GM12878 (cell line): ENCODE data around the gene SNAP47. TPM values are rescaled to one million over a fixed set of nuclear protein-coding genes. Genes with fewer than 3 reads are reported as not detected.

Experiments
- ATAC-seq: fragments of 200-7000 bp; cut with Tn5 transposase; 3 replicates; pipeline ENCODE4 v1.9.1; 2020; ENCODE audit warnings: mild to moderate bottlenecking, moderate library complexity
- BruUV-seq: library from RNA; stranded (reverse); fragments of 400-500 nt; replicated peaks from 2 replicates; lab custom pipeline; 2021; lab: Mats Ljungman, UMichigan
- CTCF ChIA-PET: fragments of 300-600 bp; sonication (Branson Sonifier 250); formaldehyde crosslinking; extraction: SDS; loops from one replicate; lab custom pipeline; 2021; ENCODE audit warnings: inconsistent platforms; lab: Yijun Ruan, JAX
- POLR2A ChIA-PET: fragments of 350-600 bp; formaldehyde crosslinking; extraction: SDS; loops from one replicate; lab custom pipeline; 2021; ENCODE audit warnings: inconsistent platforms; lab: Charles Lee
- RAD21 ChIA-PET: fragments of 300-600 bp; sonication (Branson Sonifier 250); formaldehyde crosslinking; loops from one replicate; lab custom pipeline; 2023; ENCODE audit warnings: antibody characterized with exemption; ENCODE audit not compliant: unreplicated experiment; lab: Charles Lee
- SMC1A ChIA-PET: fragments of 300-600 bp; sonication (Branson Sonifier 250); formaldehyde crosslinking; loops from one replicate; lab custom pipeline; 2023; ENCODE audit not compliant: unreplicated experiment, uncharacterized antibody; lab: Charles Lee
- DNase-seq: peaks from one replicate; pipeline ENCODE4 v3.0.0-alpha.2; 2011; ENCODE audit warnings: low read depth, low spot score
- FAIRE-seq: peaks from 3 replicates; lab custom pipeline; 2011; peaks lifted over from hg19 to GRCh38; lab: Jason Lieb, UNC
- H2AFZ ChIP-seq: 2 replicates; pipeline ENCODE4 v1.6.0; 2011; ENCODE audit warnings: low read depth, low read length, control low read depth; ENCODE audit not compliant: control insufficient read depth
- H3K27ac ChIP-seq: 2 replicates; pipeline ENCODE4 v1.5.1; 2011; ENCODE audit warnings: control low read depth; ENCODE audit not compliant: control insufficient read depth, insufficient read depth
- H3K27me3 ChIP-seq, 2 experiments: replicated peaks in 1 of 2; 2 replicates each; pipeline versions ENCODE4 v1.6.0 to v1.6.1; 2011; ENCODE audit warnings: low read length in 1 of 2; ENCODE audit not compliant: control insufficient read depth in 2 of 2, insufficient read depth in 2 of 2
- H3K36me3 ChIP-seq, 2 experiments: 2 replicates each; pipeline ENCODE4 v1.5.1; 2011; ENCODE audit warnings: low read length in 1 of 2; ENCODE audit not compliant: control insufficient read depth in 2 of 2, insufficient read depth in 2 of 2
- H3K4me1 ChIP-seq: 2 replicates; pipeline ENCODE4 v1.6.1; 2011; ENCODE audit warnings: mild to moderate bottlenecking, low read length, moderate library complexity, mixed read lengths; ENCODE audit not compliant: control insufficient read depth, insufficient read depth
- H3K4me2 ChIP-seq: 2 replicates; pipeline ENCODE4 v1.6.0; 2011; ENCODE audit warnings: control low read depth; ENCODE audit not compliant: control insufficient read depth, insufficient read depth
- H3K4me3 ChIP-seq: fragments of 200-600 bp; sonication (generic); 2 replicates; pipeline ENCODE4 v1.5.1; 2016
- H3K79me2 ChIP-seq: 2 replicates; pipeline ENCODE4 v1.6.0; 2011; ENCODE audit warnings: low read length; ENCODE audit not compliant: control insufficient read depth, insufficient read depth
- H3K9ac ChIP-seq: 2 replicates; pipeline ENCODE4 v1.8.0; 2011; ENCODE audit warnings: low read length, control low read depth, mixed read lengths; ENCODE audit not compliant: control insufficient read depth, insufficient read depth
- H3K9me3 ChIP-seq: replicated peaks from 3 replicates; pipeline ENCODE4 v1.5.1; 2011; ENCODE audit warnings: mild to moderate bottlenecking, low read length; ENCODE audit not compliant: control insufficient read depth, insufficient read depth
- H4K20me1 ChIP-seq: 2 replicates; pipeline ENCODE4 v1.6.0; 2011; ENCODE audit not compliant: control insufficient read depth, insufficient read depth
- ATF7 ChIP-seq: fragments of 450-650 bp; IDR thresholded peaks from 2 replicates; pipeline ENCODE4 v1.6.1; 2016; ENCODE audit warnings: low read depth, mild to moderate bottlenecking
- E4F1 ChIP-seq: fragments of 450-650 bp; IDR thresholded peaks from 2 replicates; pipeline ENCODE4 v1.6.1; 2018; ENCODE audit warnings: borderline replicate concordance, mild to moderate bottlenecking; ENCODE audit not compliant: partially characterized antibody
- EZH2 ChIP-seq: IDR thresholded peaks from 2 replicates; pipeline ENCODE4 v1.6.1; 2012; ENCODE audit warnings: low read depth, mild to moderate bottlenecking, control low read depth, inconsistent platforms, low read length, borderline replicate concordance; ENCODE audit not compliant: control insufficient read depth
- GABPA ChIP-seq: IDR thresholded peaks from 2 replicates; pipeline ENCODE4 v1.6.1; 2014; ENCODE audit warnings: antibody characterized with exemption, low read depth, mild to moderate bottlenecking, inconsistent platforms
- JUNB ChIP-seq: IDR thresholded peaks from 2 replicates; pipeline ENCODE4 v1.6.1; 2016; ENCODE audit warnings: antibody characterized with exemption, mild to moderate bottlenecking
- NFXL1 ChIP-seq: fragments of 450-650 bp; IDR thresholded peaks from 2 replicates; pipeline ENCODE4 v1.6.1; 2017; ENCODE audit warnings: antibody characterized with exemption, mild to moderate bottlenecking, borderline replicate concordance
- POU2F2 ChIP-seq: IDR thresholded peaks from 3 replicates; pipeline ENCODE4 v1.6.1; 2011; ENCODE audit warnings: low read depth, mild to moderate bottlenecking, low read length, borderline replicate concordance
- ZNF274 ChIP-seq: IDR thresholded peaks from one replicate; pipeline ENCODE4 v1.8.0; 2011; ENCODE audit not compliant: insufficient read length, insufficient read depth
- WGBS: methylation state at CpG from one replicate; pipeline ENCODE4 v1.1.6; 2016; ENCODE audit warnings: low lambda C conversion rate; ENCODE audit not compliant: insufficient replicate concordance, insufficient coverage; ENCODE audit errors: missing lambda C conversion rate; 5-methylcytosine and 5-hydroxymethylcytosine counted together
- in situ Hi-C: fragments of 300-500 bp; cut with MboI; formaldehyde crosslinking; loops from 9 replicates; pipeline ENCODE4 v1.14.3; 2018; ENCODE audit warnings: mixed read lengths
- intact Hi-C: fragments of 100-400 bp; cut with micrococcal nuclease; formaldehyde crosslinking; loops from one replicate; pipeline ENCODE4 v1.14.2; 2022; ENCODE audit not compliant: unreplicated experiment
- polyA plus RNA-seq, 11 experiments: library from polyadenylated mRNA; depleted of rRNA in 4 of 11; unstranded in 6 of 11; stranded (reverse) in 5 of 11; fragments of >200 nt; fragmentation: Nextera tagmentation in 4 of 11; fragmentation: Illumina TruSeq in 1 of 11; extraction: Ambion mirVana in 4 of 11; extraction: Trizol in 1 of 11; gene quantifications; 1 replicate in 1 of 11; 2 replicates in 10 of 11; pipeline versions ENCODE4 v1.2.1 to v1.2.3, GENCODE V29; 2011 to 2016; ENCODE audit warnings: inconsistent platforms in 2 of 11, missing spikeins in 2 of 11, low read depth in 1 of 11
- total RNA-seq, 4 experiments: library from RNA; depleted of rRNA in 3 of 4; stranded (reverse); fragments of >200 nt in 3 of 4; fragmentation: Illumina TruSeq in 1 of 4; extraction: Trizol in 1 of 4; gene quantifications; 2 replicates each; pipeline versions ENCODE4 v1.2.1 to v1.2.3, GENCODE V29; 2013 to 2021
- TF ChIP-seq, protein P1 (sequence below): IDR thresholded peaks from 2 replicates; pipeline ENCODE4 v1.6.1; 2012; ENCODE audit warnings: low read depth, low read length, improper control_type of control experiment
- TF ChIP-seq, protein P2 (sequence below): fragments of 450-650 bp; IDR thresholded peaks from 2 replicates; pipeline ENCODE4 v1.6.1; 2014; ENCODE audit warnings: mild to moderate bottlenecking
- TF ChIP-seq, protein P3 (sequence below): fragments of 450-650 bp; formaldehyde crosslinking; IDR thresholded peaks from 2 replicates; pipeline ENCODE4 v1.4.0; 2020; ENCODE audit warnings: mild to moderate bottlenecking, moderate library complexity
- TF ChIP-seq, protein P4 (sequence below): IDR thresholded peaks from 2 replicates; pipeline ENCODE4 v1.6.1; 2011; ENCODE audit warnings: low read depth, mild to moderate bottlenecking, low read length, moderate library complexity, borderline replicate concordance; ENCODE audit errors: extremely low read depth

SNAP47 gene
- total and polyA plus RNA-seq, 10 of the 15 experiments (the other 5 are each of a cell fraction or from before 2014, with no cell fraction given), result 1.3 to 39.6 (median 25.2) TPM

DNA sequence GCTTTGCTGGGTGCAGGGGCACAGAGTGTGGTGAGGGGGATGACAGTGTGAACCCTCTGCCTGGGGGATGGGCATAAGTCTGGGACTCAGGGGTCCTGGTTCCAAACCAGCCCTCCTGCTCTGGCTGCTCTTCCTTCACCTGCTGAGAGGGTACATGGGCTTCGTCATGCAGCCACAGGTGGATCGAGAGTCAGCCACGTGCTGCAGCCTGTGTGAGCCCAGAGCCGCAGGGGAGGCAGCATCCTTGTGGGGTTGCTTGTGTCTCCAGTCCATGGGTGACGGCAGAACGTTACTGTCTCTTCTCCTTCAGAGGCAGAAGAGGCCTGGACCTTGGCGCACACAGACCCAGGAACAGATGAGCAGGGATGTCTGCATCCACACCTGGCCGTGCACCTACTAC is 12.1 kb downstream of the SNAP47 start:
- H3K79me2 ChIP-seq, result no peaks in the 10 kb centered on the region
- peaks cover 6 to 8% of the 10 kb centered on the region in 2 experiments; a peak in 3 of 4 replicates for H3K36me3 ChIP-seq
- ATAC-seq, result no peak
- CTCF ChIA-PET, result no interaction called here
- no peaks in the 10 kb centered on the region for H3K4me1 ChIP-seq
- FAIRE-seq, result no peak
- no peaks in the 10 kb centered on the region for H4K20me1 ChIP-seq
- SMC1A ChIA-PET, result no interaction called here
- H3K4me2 ChIP-seq, result no peak overlapping the region
- H3K9me3 ChIP-seq, result no peaks in the 10 kb centered on the region
- intact Hi-C loops, result no loop called here
- no peak overlapping the region for H3K27ac ChIP-seq
- DNase-seq, result no peak
- no peak overlapping the region for H3K9ac ChIP-seq
- H3K27me3 ChIP-seq, result no peaks in the 10 kb centered on the region
- in situ Hi-C loops, result no loop called here
- H3K4me3 ChIP-seq, result no peak overlapping the region
- POLR2A ChIA-PET, result no interaction called here
- no peak overlapping the region for H2AFZ ChIP-seq
- over 99% methylated on average over 8 of the region's 8 CpGs for WGBS
- RAD21 ChIA-PET, result no interaction called here
- no TSS peak for BruUV-seq
- TF ChIP-seq, protein P1, sequence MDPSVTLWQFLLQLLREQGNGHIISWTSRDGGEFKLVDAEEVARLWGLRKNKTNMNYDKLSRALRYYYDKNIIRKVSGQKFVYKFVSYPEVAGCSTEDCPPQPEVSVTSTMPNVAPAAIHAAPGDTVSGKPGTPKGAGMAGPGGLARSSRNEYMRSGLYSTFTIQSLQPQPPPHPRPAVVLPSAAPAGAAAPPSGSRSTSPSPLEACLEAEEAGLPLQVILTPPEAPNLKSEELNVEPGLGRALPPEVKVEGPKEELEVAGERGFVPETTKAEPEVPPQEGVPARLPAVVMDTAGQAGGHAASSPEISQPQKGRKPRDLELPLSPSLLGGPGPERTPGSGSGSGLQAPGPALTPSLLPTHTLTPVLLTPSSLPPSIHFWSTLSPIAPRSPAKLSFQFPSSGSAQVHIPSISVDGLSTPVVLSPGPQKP, result no peak
- TF ChIP-seq ZNF274, result no peak
- no peak for TF ChIP-seq ATF7
- TF ChIP-seq EZH2, result no peak
- TF ChIP-seq, protein P2, sequence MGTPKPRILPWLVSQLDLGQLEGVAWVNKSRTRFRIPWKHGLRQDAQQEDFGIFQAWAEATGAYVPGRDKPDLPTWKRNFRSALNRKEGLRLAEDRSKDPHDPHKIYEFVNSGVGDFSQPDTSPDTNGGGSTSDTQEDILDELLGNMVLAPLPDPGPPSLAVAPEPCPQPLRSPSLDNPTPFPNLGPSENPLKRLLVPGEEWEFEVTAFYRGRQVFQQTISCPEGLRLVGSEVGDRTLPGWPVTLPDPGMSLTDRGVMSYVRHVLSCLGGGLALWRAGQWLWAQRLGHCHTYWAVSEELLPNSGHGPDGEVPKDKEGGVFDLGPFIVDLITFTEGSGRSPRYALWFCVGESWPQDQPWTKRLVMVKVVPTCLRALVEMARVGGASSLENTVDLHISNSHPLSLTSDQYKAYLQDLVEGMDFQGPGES, result no peak
- TF ChIP-seq NFXL1, result no peak
- no peak for TF ChIP-seq JUNB
- TF ChIP-seq, protein P3, sequence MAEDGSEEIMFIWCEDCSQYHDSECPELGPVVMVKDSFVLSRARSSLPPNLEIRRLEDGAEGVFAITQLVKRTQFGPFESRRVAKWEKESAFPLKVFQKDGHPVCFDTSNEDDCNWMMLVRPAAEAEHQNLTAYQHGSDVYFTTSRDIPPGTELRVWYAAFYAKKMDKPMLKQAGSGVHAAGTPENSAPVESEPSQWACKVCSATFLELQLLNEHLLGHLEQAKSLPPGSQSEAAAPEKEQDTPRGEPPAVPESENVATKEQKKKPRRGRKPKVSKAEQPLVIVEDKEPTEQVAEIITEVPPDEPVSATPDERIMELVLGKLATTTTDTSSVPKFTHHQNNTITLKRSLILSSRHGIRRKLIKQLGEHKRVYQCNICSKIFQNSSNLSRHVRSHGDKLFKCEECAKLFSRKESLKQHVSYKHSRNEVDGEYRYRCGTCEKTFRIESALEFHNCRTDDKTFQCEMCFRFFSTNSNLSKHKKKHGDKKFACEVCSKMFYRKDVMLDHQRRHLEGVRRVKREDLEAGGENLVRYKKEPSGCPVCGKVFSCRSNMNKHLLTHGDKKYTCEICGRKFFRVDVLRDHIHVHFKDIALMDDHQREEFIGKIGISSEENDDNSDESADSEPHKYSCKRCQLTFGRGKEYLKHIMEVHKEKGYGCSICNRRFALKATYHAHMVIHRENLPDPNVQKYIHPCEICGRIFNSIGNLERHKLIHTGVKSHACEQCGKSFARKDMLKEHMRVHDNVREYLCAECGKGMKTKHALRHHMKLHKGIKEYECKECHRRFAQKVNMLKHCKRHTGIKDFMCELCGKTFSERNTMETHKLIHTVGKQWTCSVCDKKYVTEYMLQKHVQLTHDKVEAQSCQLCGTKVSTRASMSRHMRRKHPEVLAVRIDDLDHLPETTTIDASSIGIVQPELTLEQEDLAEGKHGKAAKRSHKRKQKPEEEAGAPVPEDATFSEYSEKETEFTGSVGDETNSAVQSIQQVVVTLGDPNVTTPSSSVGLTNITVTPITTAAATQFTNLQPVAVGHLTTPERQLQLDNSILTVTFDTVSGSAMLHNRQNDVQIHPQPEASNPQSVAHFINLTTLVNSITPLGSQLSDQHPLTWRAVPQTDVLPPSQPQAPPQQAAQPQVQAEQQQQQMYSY (CRISPR knock-in tag), result no peak
- TF ChIP-seq GABPA, result no peak
- no peak for TF ChIP-seq POU2F2
- TF ChIP-seq, protein P4, sequence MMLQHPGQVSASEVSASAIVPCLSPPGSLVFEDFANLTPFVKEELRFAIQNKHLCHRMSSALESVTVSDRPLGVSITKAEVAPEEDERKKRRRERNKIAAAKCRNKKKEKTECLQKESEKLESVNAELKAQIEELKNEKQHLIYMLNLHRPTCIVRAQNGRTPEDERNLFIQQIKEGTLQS, result no peak
- no peak for TF ChIP-seq E4F1
